ENCODE results near the gene AKR1C4.

- TF ChIP-seq POLR2A (IDR thresholded peaks at IDR 0.05) (no peak), CTCF (IDR thresholded peaks at IDR 0.05) (no peak)
Observed at GRCh38 chr10:5266351-5266750, 69.7 kb downstream of the AKR1C4 start.
